ENCODE measurements around the gene ABCB11.
"Not testable (repeated sequence)": the region's sequence is repeated elsewhere in the genome, so short reads cannot be mapped to it uniquely, and the experiment has no call there.

Gene ABCB11

DNA sequence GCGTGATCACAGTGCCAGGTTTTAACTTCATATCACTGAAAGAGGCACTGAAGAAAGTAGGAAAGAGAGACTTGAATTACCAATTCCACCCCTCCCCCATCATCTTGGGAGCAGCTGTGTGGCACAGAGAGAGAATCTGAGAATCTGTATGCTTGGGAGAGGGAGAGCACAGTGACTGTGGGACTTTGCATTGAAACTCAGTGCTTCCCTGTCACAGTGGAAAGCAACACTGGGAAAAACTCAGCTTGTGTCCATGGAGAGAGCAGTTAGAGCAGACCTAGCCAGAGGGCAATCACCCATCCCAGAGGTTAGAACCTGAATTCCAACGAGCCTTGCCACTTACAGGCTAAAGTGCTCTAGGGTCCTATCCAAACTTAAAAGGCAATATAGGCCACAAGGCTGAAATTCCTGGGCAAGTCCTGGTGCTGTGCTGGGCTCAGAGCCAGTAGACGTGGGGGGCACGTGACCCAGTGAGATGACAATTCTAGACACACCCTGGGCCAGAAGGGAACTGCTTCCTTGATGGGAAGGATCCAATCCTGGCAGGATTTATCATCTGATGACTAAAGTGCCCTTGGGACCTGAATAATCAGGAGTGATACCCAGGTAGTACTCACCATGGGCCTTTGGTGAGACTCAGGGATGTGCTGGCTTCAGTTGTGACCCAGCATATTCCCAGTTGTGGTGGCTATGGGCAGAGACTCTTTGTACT, 15.5 kb upstream of the ABCB11 start:
- DNase-seq (ENCODE audit: extremely low read depth in 1 of 2, low read depth in 1 of 2): no peak

DNA sequence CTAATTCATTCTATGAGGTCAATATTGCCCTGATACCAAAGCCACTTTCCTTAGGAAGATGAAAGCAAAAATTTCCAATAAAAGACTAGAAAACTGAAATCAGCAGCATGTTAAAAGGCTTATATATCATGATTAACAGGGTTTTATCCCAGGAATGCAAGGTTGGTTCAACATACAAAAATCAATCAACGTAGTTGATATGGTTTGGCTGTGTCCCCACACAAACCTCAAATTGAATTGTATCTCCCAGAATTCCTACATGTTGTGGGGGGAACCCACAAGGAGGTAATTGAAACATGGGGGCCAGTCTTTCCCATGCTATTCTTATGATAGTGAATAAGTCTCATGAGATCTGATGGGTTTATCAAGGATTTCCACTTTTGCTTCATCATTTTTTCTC, 11.7 kb upstream of the ABCB11 start:
- DNase-seq (ENCODE audit: extremely low read depth in 1 of 2, low read depth in 1 of 2): no peak

DNA sequence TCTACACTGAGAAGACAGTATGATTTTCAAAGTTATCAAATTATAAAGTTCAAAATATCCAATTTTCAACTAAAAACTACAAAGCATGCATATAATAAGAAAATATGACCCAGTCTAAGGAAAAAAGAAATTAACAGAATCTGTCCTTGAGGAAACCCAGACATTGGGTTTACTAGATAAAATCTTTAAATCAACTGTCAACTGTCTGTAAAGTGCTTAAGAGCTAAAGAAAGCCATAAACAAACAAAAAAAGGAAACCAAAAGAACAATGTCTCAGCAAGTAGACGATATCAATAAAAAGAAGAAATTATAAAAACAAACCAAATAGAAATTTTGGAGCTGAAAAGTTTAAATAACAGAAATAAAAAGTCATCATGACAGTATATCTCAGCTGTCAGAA, 10.5 kb upstream of the ABCB11 start:
- no peak for DNase-seq (ENCODE audit: extremely low read depth in 1 of 2, low read depth in 1 of 2)

DNA sequence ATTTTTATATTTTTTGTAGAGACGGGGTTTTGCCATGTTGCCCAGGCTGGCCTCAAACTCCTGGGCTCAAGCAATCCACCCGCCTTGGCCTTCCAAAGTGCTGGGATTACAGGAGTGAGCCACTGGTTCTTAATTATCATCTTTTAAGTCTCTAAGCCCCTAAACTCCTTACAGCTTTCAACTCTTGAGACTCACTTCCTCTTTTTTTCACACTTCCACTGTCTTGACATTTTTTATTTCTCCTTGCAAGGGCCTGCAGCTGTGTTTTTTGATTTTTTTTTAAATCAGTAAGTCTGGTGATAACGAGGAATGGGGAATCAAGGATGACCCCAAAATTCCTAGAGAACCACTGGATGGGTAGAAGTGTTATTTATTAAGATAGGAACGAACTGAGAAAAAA, 8.6 kb upstream of the ABCB11 start:
- DNase-seq (ENCODE audit: extremely low read depth in 1 of 2, low read depth in 1 of 2): no peak

DNA sequence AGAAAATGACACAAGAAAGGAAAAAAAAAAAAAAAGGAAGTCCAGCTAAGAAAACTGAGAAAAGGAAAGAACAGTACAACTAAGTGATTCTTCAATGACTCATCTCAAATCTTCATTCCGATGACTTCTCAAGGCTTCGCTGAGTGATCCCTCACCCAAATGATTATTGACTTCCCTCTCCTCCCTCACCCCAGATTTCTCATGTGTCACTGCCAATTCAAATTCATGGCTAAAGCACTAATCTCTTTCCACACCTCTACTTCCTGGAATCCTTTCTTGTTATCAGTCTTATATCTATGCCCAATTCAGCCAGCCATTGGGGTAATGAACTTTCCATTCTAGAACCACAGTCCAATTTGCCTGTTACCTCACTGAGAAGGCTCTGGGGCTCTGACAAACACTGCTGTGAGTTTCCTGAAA, 7.2 kb upstream of the ABCB11 start:
- no peak for DNase-seq (ENCODE audit: extremely low read depth in 1 of 2, low read depth in 1 of 2)

DNA sequence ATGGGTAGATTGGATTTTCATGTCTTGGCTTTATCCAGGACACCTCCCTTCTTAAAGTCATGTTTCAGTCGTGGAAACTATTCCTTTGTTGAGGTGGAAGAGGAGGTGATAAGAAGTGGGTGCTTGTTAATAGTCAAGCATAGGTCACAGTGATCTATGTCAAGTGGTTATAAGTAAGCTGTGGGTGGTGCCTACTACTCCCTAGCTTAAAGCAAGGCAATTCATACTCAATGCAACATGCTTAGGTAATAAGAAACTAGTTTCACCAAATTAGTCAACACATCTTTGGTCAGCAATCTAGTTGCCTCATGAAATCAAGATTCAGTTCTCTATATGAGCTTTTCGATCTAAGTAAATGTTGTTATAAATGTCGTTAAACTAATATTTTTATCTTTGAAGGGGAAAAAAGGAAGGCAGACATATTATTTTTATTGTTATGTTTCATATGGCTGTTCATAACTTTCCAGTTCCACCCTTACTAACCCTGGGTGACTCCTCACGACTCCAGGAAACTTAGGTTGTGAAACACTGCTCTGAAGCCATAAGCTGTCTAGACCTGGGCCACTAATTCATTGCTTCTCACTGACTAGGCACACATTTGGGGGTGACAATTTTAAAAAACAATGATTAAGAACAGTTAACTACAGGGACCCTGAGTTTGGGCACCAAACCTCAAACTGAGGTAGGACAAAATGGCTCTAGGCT, 5.8 kb upstream of the ABCB11 start:
- DNase-seq (ENCODE audit: extremely low read depth in 1 of 2, low read depth in 1 of 2): no peak

DNA sequence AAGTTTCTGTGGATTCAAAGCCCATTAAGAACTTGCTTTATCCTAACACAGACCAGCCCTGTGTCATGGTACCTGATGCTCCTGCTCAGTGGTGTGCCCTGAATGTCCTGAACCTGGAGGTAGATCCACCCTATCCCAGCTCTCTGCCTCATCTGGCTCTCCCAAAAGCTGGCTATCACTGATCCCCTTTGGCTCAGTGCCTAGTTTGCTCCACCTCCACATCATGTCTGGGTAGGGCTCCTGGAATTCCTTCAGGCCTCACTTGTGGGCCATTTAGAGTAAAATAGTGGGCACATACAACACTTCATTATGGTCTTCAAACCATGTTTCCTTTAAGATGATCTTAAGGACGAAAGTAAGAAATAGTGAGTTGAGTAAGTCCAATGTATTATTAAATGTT, 4.8 kb upstream of the ABCB11 start:
- DNase-seq (ENCODE audit: extremely low read depth in 1 of 2, low read depth in 1 of 2): no peak

DNA sequence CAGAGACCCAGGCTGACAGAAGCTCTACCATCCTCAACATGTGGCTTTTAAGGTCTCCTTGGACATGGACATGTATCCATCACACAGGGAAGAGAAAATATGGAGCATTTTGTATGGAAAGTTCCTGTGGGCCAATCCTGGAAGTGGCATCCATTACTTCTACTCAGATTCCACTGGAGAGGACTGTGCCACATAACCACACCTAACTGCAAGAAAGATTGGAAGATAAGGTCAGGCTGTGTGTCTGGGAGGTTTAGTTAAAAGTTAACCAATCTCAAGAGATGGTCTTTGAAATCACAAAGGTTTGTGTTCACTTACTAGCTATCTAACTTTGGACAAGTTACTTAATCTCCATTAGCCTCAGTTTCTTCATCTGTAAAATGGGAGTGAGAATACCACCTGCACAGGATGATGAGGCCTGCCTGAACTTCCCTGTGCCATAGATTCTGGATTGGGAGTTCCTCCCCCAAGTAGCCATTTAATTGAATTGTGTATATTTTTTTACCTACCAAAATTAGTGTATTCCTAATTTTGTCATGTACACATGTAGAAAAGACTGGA, 3.9 kb upstream of the ABCB11 start:
- DNase-seq (ENCODE audit: extremely low read depth in 1 of 2, low read depth in 1 of 2): no peak

DNA sequence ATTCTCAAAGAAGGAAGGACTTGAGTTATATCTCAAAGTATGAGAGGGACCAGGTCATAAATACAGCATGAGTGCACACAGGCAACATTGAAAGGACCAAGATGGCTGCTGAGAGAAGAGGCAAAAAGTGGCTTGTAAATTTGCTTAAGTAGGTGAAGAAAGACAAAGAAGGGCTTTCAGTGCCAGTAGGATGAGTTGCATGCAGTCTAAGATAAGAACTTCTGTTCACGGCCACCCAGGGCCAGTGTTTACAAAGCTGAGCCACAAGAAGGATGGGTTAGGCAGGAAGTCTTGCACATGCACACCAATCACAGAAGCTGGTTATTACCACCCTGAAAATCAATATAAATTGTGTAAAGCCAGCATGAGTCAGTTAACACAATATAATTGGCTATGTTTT, 3.1 kb upstream of the ABCB11 start:
- DNase-seq (ENCODE audit: extremely low read depth in 1 of 2, low read depth in 1 of 2): no peak

DNA sequence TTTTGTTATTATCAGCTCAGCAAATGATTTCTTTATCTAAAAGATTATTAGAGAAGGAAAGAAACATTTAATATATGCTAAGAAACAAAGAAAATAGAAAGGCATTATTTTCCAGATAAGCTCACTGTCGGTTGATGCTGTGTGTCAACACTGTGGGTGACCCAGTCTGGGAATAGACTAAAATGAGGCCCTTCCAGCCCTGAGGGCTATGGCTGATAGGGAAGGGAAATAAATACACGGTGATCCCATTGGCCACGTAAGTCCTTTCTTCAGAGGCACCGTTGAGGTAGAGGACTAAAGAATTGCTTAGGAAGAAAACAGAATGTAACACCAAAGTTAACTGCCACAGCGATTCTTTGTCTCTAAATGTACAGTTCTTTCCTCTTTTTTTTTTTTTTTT, 1.8 kb downstream of the ABCB11 start:
- no peak for DNase-seq (ENCODE audit: extremely low read depth in 1 of 2, low read depth in 1 of 2)

DNA sequence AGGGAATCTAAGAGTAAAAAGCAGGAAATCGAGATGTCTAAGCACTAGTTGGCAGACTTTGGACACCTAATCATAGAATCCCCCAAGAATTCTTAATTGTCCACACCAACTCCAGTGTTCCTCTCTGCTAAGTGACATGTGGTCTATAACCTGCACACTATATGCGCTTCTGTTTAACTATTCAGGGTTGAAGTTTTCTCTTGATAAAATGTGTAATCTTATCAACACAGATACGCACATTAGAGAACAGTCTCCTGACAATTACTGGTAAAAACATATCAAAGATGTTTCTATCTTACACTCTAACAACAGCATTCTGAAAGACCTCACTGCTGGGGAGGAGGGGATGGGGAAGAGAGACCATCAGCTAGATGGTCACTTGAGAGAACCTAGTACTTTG, 3.9 kb downstream of the ABCB11 start:
- DNase-seq (ENCODE audit: extremely low read depth in 1 of 2, low read depth in 1 of 2): no peak

DNA sequence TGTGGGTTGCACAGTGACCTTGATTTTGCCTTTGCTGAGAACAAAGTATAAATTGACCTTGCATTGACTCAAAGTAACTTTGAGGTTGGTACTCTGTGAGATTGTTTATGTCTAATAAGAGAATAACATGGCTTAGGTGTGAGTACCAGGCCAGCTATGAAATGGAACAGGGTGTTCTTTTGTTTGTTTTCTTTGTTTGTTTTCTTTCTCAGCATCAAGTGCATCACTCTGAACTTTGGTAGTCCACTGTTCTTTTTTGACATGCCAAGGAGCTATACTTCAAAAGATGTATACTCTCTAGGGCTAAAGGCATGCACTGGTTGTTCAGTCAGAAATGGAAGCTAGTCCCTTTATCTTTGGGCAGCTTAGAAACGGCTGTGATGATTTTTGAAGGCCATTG, 5.1 kb downstream of the ABCB11 start:
- DNase-seq (ENCODE audit: extremely low read depth in 1 of 2, low read depth in 1 of 2): no peak

DNA sequence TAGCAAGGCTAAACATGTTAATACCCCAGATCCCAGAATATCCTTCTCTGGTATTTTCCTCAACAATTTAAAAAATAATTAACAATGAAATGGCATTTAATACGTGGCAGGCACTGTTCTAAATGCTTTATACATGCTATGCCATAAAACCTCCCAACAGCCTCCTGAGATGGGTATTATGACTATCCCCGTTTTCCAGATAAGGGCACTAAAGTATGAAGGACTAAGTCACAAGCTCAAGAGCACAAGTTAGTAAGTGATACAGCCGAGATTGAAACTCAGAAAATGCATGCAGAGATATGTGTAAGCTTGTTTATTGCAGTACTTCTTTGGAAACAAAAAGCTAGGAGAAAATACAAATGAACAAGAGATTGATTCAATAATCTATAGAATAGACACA, 8.0 kb downstream of the ABCB11 start:
- DNase-seq (ENCODE audit: extremely low read depth in 1 of 2, low read depth in 1 of 2): no peak

DNA sequence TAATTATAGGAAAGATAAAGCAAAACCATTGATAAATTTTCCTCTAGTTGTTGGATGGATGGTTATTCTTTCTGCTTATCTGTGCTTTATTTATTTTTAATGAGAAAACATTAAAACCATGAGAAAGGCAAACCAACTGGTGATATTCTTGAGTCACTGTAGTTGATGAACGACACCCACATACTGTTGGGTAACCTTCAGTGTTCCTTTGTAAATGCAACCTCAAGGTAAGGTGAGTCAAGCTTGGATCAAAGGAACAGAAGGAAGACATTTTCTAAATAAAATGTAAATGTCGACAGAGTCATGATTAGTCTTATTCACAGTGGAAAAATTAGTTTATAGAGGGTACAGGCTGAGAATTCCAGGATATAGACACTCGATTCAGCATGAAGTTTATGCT, 12.7 kb downstream of the ABCB11 start:
- DNase-seq (ENCODE audit: extremely low read depth in 1 of 2, low read depth in 1 of 2): no peak

DNA sequence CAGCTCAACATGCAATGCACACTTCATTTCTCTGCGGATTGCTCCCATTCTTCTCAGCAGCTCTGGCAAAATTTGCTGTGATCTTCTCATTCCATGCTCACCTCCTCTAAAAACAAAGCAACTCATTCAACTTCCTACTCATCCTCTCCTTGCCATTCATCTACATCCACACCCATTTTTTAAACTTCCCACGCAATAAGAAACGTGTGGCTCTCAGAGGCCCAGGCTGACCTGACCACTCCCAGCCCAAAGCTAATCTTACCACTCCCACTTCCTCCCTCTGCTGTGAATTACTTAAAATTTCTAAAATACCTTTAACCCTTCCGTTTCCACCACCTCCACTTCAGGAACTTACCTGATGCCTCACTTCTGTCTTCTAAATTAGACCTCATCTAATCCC, 15.2 kb downstream of the ABCB11 start:
- no peak for DNase-seq (ENCODE audit: extremely low read depth in 1 of 2, low read depth in 1 of 2)

DNA sequence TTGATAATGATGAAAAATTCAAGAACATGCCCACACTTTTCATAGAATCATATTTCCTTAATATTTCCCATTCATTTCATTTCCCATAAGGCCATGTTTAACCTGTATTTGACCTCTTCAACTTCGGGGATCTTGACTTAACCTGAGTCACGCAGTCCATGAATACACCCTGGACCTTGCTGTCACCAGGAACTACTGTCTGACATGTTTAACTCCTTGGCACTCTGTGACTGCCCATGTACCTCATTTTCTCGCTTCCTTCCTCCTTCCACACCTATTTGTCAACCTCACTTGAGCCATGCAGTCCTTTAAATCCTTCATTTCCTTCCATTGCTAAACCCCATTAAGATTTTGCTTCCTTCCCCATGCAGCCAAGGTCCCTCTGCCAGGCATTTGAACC, 16.3 kb downstream of the ABCB11 start:
- no peak for DNase-seq (ENCODE audit: extremely low read depth in 1 of 2, low read depth in 1 of 2)

DNA sequence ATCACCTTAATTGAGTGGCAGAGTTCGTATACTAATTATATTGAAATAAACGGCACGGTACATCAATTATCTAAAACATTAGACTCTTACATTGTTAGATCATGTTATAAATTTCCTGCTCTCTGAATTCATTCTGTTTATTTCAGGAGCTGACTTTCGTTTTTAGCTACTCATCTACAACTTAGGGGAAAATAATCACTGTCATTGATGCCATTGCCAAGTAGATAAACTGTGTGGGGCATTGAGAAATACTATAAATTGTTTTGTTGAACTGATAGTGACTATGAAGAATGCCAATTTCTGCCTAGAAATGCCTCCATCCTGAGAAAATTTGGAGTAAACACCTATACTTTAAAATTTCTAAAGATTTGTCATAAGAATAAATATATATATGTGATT, 17.5 kb downstream of the ABCB11 start:
- no peak for DNase-seq (ENCODE audit: extremely low read depth in 1 of 2, low read depth in 1 of 2)

DNA sequence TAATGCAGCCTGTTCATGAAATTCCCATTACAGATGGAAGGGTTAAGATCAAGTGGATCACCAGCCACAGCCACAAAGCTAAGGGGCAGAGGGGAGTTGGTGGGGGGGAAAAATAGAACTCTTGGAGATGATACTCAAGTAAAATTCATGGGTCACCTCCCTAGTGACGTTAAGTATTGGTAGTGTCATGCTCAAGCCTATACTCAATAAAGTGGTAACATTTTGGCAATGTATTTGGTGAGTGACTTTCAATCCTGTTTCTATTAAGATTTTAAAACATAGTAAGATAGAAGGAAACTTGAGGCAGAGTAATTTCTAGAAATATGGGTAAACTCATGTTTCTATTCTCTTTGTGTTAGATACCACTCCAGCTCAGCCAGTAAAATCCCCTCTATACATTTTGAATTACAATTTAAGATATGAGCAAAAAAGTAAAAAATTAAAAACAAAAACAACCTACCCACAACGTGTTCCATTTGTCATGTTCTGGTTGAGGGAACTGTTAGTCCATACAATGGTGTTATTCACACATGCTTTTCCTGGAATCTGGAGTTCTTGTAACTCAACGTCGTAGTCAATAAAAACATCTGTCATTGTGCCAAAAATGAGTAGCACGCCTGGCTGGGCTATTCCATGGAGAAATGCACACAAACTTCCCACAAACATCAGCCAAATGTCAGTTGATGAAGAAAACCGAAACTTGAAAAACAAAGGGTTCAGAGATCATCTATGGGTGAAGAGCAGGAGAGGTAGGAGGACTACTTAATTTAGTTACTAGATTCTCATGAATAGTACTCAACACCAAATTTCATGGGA, 18.1 kb downstream of the ABCB11 start:
- DNase-seq (ENCODE audit: extremely low read depth in 1 of 2, low read depth in 1 of 2): no peak

DNA sequence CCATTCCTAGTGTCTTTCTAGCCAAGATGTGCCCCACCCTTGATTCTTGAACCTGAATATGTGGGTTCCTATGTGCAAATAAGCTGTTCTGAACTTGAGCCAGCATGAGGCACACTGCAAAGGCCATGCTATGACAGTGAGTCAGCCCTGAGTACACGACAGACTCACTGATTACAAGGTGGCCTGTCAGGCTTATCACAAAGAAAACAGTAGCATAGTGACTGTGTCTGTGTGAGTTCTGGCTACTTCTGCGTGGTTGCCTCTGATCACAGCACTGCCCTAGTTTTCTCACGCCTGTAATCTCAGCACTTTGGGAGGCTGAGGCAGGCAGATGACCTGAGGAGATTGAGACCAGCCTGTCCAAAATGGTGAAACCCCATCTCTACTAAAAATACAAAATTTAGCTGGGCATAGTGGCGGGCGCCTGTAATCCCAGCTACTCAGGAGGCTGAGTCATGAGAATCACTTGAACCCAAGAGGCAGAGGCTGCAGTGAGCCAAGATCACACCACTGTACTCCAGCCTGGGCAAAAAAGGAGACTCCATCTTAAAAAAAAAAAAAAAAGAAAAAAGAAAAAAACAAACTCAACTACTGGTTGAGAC, 18.8 kb downstream of the ABCB11 start:
- not testable (repeated sequence) for DNase-seq (ENCODE audit: extremely low read depth in 1 of 2, low read depth in 1 of 2)

DNA sequence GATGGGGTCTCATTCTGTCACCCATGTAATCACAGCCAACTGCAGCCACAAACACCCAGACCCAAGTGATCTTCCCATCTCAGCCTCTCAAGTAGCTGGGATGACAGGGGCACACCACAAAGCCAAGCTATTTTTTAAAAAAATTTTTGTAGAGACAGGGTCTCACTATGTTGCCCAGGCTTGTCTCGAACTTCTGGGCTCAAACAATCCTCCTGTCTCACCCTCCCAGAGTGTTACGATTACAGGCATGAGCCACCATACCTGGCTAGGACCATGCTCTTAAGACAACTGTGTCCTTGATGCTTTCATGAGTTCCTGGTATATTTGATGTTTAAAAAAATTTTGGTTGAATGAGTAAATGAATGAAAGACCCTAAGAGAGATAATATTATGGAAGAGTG, 19.4 kb downstream of the ABCB11 start:
- no peak for DNase-seq (ENCODE audit: extremely low read depth in 1 of 2, low read depth in 1 of 2)
